Activated T-helper 9 cell treated with anti-CD3 and anti-CD28 coated beads, Interleukin-2, amount 50 U/mL, for 16 hours (primary cell): ENCODE measurements around the gene SSTR4.

ENCODE experiments used
- DNase-seq: peaks from one replicate; pipeline ENCODE4 v3.0.0-alpha.2; 2020; ENCODE audit warnings: low read depth

SSTR4 gene

GRCh38 chr20:23046431-23046830 lies 11.3 kb downstream of the SSTR4 start:
- no peak for DNase-seq

GRCh38 chr20:23047001-23047737 lies 12.1 kb downstream of the SSTR4 start:
- no peak for DNase-seq

DNA sequence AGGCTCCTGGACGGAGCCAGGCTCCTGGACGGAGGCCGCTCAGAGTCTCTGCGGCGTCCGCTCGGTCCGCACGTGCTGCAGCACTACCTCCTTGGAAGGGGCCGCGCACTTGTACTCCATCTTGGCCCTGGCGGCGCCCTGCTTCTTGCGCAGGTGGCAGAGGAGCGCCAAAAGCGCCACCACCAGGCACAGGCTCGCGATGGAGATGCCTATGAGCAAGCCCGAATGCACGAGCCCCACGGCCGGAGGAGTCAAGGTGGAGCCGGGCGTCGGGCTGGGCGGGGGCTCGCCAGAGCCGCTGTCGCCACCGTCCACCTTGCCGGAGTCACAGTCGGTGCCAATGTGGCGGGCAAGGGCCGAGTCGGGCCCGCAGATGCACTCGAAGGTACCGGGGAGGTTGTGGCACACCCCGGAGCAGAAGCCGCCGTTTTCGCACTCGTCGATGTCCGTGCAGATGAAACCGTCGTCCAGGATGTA lies 12.7 kb downstream of the SSTR4 start:
- DNase-seq: no peak

DNA sequence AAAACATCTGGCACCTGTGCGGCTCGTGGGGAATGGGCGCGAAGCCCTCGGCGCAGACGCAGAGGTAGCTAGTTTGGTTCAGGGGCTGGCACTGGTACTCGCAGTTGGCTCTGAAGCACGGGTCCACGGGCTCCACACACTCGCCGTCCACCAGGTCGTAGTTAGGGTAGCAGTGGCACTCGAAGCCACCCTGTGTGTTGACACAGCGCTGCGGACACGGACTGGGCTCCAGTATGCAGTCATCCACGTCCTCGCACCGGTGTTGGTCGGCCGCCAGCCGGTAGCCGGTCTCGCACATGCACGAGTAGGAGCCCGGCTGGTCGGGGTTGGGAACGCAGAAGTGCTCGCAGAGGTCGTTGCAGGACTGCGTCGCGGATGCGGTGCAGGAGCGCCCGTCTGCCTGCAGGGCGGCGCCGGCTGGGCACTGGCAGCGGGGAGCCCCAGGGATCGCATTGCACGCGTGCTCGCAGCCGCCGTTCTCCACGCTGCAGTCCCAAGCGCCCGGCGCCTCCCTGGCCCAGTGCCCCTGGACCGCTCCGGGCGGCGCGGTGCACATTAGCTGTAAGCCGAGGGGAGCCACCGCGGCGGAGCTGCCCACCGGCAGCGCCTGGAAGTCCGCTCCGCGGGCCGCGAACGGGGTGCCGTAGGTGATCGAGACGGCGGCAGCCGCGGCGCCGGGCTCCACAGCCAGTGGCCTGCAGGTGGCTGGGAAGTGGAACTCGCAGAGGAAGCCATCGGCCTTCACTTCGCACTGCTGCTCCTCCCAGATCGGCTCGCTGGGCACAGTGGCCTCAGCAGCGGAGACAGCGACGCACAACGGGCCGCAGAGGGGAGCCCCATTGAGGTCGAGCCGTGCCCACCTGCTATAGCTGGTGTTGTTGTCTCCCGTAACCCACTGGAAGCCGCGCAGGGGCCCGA lies 13.4 kb downstream of the SSTR4 start:
- no peak for DNase-seq

DNA sequence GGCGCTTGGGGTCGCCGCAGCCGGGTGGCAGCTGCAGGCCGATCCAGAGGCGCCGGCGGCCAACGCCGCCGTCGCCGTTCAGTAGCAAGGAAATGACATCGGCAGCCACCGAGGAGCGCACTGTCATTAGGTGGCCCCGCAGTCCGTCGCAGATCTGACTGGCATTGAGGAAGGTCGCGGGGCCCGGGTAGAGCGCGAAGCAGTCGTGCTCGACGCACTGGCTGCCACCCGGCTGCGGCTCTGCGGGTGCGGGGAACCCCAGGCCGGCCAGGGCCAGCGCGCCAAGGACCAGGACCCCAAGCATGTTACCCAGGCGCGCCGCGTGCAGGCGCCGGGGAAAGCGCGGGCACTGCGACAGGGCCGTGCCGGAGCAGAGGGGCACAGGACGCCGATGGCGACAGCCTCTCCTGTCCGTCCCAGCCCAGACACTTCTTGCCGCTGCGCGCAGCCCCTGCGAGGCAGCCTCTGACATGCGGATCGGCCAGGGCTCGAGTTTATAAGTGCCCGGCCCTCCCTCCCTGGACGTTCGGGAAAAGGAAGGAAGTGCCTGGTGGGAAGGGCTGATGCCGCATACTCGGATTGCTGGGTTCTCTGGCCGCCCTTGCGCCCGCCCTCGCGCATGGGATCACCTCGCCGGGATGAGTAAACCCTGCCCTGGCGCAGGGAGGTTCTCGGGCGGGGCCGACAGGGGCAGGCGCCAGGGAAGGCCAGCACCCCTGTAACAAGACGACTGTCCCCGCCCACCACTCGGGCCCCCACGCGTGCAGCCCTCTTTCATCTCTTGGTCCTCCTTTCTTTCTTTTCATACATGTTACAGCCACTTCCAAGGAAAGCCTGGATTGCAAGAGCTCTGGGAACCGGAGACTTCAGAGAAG lies 14.3 kb downstream of the SSTR4 start, which contains the start of gene THBD:
THBD (minus strand) TSS at position 472 of the 875 bp plus-strand sequence; CDS start at position 304, 168 bp downstream.
- no peak for DNase-seq

- DNase-seq: no peak
These were observed 15.1 kb downstream of the SSTR4 start for GRCh38 chr20:23050076-23050838.

GRCh38 chr20:23050847-23051627 lies 15.9 kb downstream of the SSTR4 start:
- no peak for DNase-seq

GRCh38 chr20:23052904-23053303 lies 17.8 kb downstream of the SSTR4 start:
- no peak for DNase-seq

DNA sequence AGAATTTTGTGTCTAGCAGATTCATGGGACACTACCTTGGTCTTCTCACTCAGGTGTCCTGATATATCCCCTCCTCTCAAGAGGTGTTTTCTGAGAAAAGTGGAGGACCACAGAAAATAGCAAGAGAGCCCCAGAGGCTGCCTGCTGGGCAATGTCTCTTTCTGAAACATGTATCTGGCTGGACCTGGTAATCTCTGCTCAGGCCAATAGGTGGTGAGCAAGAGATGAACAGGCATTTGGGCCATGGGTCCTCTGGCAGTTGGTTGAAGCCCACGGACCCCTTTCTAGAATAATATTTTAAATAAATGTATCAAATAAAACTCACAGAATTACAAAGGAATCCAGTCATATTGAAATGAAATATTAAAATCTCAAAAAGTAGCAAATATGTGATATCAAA lies 23.1 kb downstream of the SSTR4 start:
- no peak for DNase-seq

- DNase-seq: no peak
These were observed 23.9 kb downstream of the SSTR4 start for GRCh38 chr20:23059001-23059400.

DNA sequence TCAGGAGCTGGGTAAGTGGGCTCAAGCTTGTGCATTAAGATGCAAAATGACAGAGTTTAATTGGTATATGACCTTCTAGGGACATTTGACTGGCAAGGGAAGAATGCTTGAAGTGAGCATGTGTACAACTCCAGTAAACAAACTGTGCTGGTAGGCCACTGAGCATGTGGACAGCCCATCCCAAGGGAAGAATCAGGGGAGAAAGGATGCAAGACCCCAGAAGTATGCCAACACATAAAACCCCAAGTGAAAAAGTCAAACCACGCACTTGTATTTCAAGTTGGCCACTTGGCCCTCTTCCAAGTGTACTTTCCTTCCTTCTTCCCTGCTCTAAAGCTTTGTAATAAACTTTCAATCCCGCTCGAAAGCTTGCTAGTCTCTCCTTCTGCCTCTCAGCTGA lies 24.7 kb downstream of the SSTR4 start:
- DNase-seq: no peak

- no peak for DNase-seq
These were observed 25.5 kb downstream of the SSTR4 start for GRCh38 chr20:23060629-23061028.

DNA sequence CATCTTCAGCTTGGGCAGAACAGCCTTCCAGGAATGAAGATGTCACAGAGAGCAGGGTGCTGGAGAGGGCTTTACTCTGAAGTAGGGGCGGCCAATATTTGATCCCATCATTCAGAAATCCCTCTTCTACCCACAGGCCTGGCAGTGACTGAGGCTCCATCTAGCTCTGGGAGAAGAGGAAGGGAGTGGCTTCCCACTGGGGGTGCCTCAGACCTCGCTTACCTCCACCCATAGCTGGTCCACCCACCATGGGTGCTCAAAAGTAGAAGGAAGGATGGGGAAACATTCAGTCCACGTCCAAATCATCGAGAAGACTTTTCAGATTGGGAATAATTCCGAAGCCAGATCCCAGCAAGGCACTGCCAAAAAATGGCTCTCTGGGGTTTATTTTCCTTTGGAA lies 26.1 kb downstream of the SSTR4 start:
- DNase-seq: no peak

DNA sequence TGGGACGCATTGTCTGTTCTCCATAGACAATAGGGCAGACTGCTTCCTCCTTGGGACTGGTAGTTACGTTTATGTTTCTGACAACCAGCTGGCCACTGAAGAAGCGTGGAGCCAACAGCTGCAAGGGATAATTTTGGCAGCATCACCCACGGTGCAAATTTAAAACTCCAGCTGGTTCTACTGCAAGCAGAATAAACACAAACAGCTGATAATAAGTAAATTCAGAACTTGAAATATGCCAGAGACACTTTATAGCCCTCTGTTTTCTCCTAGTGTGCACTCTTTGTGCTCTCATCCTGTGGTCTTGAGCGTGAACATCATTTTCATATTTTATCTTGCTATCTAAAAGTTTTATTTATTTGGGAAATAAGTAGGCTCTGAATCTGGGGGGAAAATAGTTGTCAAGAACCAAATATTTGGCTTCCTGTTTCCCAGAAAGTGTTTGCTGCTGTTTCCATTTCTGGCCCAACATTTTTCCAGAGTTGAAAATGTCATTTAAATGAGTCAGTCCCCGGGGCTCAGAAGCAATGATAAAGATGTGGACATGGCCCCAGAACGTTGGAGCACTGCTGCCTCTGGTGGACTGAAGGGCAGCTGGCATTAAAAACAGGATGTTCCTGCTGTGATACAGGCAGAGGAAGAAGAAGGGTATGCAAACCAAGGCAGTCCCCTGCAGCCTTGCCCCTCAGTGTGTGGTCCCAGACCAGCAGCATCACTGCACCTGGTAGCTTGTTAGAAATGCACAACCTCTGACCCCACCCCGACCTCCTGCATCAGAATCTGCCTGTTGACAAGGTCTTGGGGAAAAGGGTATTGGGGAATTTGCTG lies 26.8 kb downstream of the SSTR4 start:
- DNase-seq: no peak

- no peak for DNase-seq
These were observed 27.5 kb downstream of the SSTR4 start for GRCh38 chr20:23062632-23063031.

DNA sequence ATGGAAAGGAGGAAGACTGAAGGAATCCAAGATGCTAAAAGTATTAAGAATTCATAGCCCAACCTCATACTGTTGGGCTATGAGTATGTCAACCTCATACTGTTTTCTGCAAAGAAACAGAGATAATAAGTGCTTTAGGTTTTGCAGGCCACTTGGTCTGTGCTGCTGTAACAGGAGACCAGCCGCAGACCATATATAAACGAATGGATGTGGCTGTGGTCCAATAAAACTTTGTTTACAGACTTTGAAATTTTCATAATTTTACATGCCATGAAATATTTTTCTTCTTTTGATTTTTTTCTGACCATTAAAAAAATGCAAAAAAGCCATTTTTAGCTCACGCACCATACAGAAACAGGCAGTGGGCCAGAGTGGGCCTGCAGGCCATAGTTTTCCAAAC lies 28.1 kb downstream of the SSTR4 start:
- no peak for DNase-seq

DNA sequence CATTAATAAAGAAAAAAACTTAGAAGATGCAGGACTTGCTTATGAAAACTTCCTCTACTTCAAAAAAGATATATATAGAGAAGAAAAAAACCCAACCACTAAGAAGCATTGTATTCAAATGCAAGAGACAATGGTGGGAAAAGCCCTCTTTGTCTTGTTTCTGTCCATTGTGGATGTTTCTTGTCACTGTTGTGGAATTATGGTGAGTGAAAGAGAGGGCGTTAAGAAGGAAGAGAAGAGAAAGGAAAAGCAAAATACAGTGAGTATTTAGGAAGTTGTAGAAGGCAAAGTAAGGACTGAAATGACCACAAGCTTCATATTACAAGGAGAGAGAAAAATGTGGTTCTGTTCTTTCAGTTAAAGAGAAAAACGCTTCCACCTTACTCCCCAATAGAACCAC lies 28.5 kb downstream of the SSTR4 start:
- no peak for DNase-seq

DNA sequence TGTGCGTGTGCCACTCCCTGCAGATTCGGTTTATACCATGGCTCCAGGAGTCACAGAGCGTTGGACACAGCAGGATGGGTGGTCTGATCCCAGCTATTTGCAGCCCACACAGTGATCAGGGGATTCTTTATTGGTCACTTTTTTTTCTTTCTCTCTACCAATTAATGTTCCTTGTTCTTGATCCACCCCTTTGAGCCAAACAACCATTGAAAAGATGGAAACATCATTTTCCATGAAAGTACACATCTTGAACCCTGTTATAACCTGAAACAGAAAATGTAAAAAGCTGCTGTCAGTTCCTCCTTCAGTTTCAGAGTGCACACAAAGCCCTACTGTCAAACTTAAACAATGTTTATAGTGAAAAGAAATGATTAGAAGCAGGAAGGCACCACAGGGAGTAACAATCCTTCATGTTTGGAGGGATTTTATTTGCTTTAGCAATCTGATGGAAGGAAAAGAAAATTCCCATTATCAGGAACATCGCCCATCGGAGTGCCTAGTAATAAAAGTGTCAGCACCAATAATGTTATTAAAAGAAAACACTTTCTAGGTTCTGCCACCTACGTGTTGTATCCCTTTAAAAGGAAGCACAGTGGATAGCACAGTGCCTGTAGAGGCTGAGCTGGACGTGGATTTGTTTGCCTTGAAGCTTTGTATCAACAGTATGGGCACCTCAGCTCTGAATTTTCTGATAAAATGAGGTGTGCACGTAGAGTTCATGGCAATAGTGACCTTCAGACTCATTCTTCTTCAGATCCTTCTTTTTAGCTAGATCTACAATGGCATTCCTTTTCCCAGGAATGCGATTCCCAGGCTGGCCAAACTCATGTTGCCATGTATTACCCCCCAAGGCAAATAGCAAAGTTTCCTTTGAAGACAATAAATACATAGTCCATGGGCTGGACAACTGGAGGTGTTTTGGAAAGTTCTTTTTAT lies 30.4 kb downstream of the SSTR4 start:
- no peak for DNase-seq
